Loucy (cell line): ENCODE measurements around the gene RARRES2.

Experiments used
- H2AFZ ChIP-seq: fragments of 200-600 bp; sonication (generic); 2 replicates; pipeline ENCODE4 v1.6.0; 2016; ENCODE audit warnings: antibody characterized with exemption, mild to moderate bottlenecking, low read length, moderate library complexity
- H3F3A ChIP-seq: fragments of 200-600 bp; 2 replicates; pipeline ENCODE4 v1.6.0; 2016; ENCODE audit warnings: antibody characterized with exemption, low read depth, mild to moderate bottlenecking
- H3K27me3 ChIP-seq: fragments of 200-600 bp; sonication (generic); 2 replicates; pipeline ENCODE4 v1.6.1; 2014; ENCODE audit warnings: low read length, mild to moderate bottlenecking; ENCODE audit not compliant: insufficient read depth, poor library complexity, severe bottlenecking
- H3K36me3 ChIP-seq: fragments of 200-600 bp; sonication (generic); 2 replicates; pipeline ENCODE4 v1.6.1; 2016; ENCODE audit warnings: low read length; ENCODE audit not compliant: insufficient read depth
- H3K4me1 ChIP-seq: fragments of 200-600 bp; sonication (generic); 2 replicates; pipeline ENCODE4 v1.5.1; 2014; ENCODE audit warnings: low read length, mild to moderate bottlenecking; ENCODE audit not compliant: insufficient read depth, poor library complexity, severe bottlenecking
- H3K4me2 ChIP-seq: fragments of 200-600 bp; sonication (generic); 2 replicates; pipeline ENCODE4 v1.6.0; 2014; ENCODE audit warnings: antibody characterized with exemption, low read length, low read depth, mild to moderate bottlenecking; ENCODE audit not compliant: poor library complexity, severe bottlenecking
- H3K4me3 ChIP-seq: fragments of 200-600 bp; sonication (generic); 2 replicates; pipeline ENCODE4 v1.5.1; 2014; ENCODE audit warnings: low read length, mild to moderate bottlenecking, mixed read lengths; ENCODE audit not compliant: poor library complexity, severe bottlenecking
- H3K79me2 ChIP-seq: fragments of 200-600 bp; sonication (generic); 2 replicates; pipeline ENCODE4 v1.6.1; 2014; ENCODE audit warnings: low read length; ENCODE audit not compliant: insufficient read depth
- H3K9ac ChIP-seq: fragments of 200-600 bp; sonication (generic); 2 replicates; pipeline ENCODE4 v1.6.0; 2014; ENCODE audit warnings: mild to moderate bottlenecking, low read depth, low read length, moderate library complexity; ENCODE audit not compliant: poor library complexity, severe bottlenecking
- H3K9me2 ChIP-seq: fragments of 200-600 bp; sonication (generic); replicated peaks from 2 replicates; pipeline ENCODE4 v1.6.1; 2016; ENCODE audit warnings: low read depth, low read length, mixed read lengths
- H3K9me3 ChIP-seq: fragments of 200-600 bp; sonication (generic); 2 replicates; pipeline ENCODE4 v1.6.1; 2014; ENCODE audit warnings: mild to moderate bottlenecking, antibody characterized with exemption, low read length, low read depth; ENCODE audit not compliant: insufficient read depth
- H4K20me1 ChIP-seq: fragments of 200-600 bp; sonication (generic); 2 replicates; pipeline ENCODE4 v1.6.0; 2014; ENCODE audit warnings: antibody characterized with exemption, low read length, mild to moderate bottlenecking; ENCODE audit not compliant: insufficient read depth, poor library complexity, severe bottlenecking
- CTCF ChIP-seq: fragments of 200-600 bp; sonication (generic); conservative IDR thresholded peaks from 2 replicates; pipeline ENCODE4 v1.5.1; 2014; ENCODE audit warnings: mild to moderate bottlenecking, antibody characterized with exemption, low read length
- EZH2phosphoT487 ChIP-seq: fragments of 200-600 bp; IDR thresholded peaks from 2 replicates; pipeline ENCODE4 v1.6.1; 2018; ENCODE audit warnings: antibody characterized with exemption, mild to moderate bottlenecking, moderate library complexity, borderline replicate concordance

RARRES2 gene

GRCh38 chr7:150323682-150324372, 17.6 kb downstream of the RARRES2 start:
- Histone ChIP-seq H3K4me1 (peaks cover 70% of the 10 kb centered on the region), H3K9me3 (no peaks in the 10 kb centered on the region), H3K9ac (peak overlapping the region; percentile 100), H2AFZ (peak overlapping the region; percentile 92), H3K79me2 (peaks cover 83% of the 10 kb centered on the region), H3F3A (no peaks in the 10 kb centered on the region), H3K4me2 (peak overlapping the region; percentile 98), H3K4me3 (peak overlapping the region; percentile 92), H4K20me1 (peaks cover 24% of the 10 kb centered on the region), H3K27me3 (peaks cover 9% of the 10 kb centered on the region), H3K9me2 (no peaks in the 10 kb centered on the region), H3K36me3 (peaks cover 30% of the 10 kb centered on the region)
- TF ChIP-seq EZH2phosphoT487 (no peak), CTCF (no peak)

DNA sequence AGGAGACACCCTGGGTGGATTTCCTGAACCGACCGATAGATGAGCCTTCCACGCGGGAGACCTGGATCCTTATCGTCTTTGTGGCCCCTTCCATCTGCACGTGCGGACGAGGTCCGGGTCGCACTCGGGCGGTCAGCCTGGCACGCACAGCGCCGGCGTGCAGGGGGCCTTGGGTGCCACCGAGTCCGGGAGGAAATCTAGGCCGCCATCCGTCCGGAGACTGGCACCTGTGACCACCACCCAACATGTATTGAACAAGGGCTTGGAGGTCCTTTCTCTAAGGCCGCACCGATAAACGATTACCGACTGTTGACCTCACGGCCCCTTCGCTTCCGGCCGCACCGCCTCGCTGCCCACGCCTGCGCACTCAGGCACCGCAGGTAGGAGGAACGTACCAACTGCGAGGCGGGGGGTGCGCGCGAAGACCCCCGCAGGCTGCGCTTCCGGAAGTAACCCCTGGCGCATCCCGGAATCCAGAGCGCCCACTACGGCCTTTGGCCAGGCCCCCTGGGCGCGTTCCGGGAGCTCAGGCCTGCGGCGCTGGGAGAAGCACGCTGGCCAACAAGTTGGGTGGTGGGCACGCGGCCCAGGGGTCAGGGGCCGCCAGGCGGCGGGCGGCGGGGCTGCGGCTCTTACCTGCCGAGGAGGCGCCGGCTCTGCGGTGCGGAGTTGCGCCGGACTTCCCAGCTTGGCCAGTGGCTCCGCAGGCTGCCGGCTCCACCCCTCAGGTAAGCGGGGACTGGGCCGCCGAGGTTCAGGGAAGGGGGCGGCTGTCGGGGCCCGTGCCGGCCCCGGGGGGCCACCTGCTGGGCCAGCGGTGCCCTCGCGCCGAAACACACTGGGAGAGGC, 18.4 kb downstream of the RARRES2 start, which contains the start of the genes ACTR3C and LRRC61:
ACTR3C (minus strand) TSS at position 713 of the 849 bp plus-strand sequence. CDS start 28,249 bp downstream, outside the sequence.
LRRC61 (plus strand) TSS at position 523 of the 849 bp plus-strand sequence. CDS start 13,507 bp downstream, outside the sequence.
- H3K9me3 ChIP-seq, result no peaks in the 10 kb centered on the region
- no peaks in the 10 kb centered on the region for H3K9me2 ChIP-seq
- H3K9ac ChIP-seq, result peak within 1 kb of the TSS; percentile 100
- no peaks in the 10 kb centered on the region for H3F3A ChIP-seq
- TF ChIP-seq EZH2phosphoT487 (no peak), CTCF (peak; percentile 54)
- H3K36me3 ChIP-seq, result peaks cover 22% of the 10 kb centered on the region
- H3K4me2 ChIP-seq, result peak within 1 kb of the TSS; percentile 98
- peaks cover 22% of the 10 kb centered on the region for H4K20me1 ChIP-seq
- H3K79me2 ChIP-seq, result peaks cover 75% of the 10 kb centered on the region
- H3K27me3 ChIP-seq, result peaks cover 9% of the 10 kb centered on the region
- peak within 1 kb of the TSS; percentile 92 for H2AFZ ChIP-seq
- peaks cover 69% of the 10 kb centered on the region for H3K4me1 ChIP-seq
- peak within 1 kb of the TSS; percentile 92 for H3K4me3 ChIP-seq

DNA sequence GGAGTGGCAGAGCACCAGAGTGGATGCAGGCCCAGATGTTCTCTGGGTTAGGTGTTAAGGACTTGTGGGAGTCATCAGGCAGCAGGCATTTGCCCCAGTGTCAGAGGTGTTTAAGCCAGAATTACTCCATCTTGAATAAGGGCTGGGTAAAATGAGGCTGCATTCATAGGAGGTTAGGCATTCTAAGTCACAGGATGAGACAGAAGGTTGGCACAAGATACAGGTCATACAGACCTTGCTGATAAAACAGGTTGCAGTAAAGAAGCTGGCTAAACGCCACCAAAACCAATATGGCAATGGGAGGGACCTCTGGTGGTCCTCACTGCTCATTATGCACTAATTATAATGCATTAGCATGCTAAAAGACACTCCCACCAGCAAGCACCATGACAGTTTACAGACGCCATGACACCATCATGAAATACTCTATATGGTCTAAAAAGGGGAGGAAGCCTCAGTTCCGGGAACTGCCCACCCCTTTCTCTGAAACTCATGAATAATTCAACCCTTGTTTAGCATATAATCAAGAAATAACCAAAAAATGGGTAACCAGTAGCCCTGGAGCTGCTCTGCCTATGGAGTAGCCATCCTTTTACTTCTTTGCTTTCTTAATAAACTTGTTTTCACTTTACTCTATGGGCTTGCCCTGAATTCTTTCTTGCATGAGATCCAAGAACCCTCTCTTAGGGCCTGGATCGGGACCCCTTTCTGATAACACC, 19.2 kb downstream of the RARRES2 start:
- H3K4me3 ChIP-seq, result peak overlapping the region; percentile 92
- peaks cover 61% of the 10 kb centered on the region for H3K4me1 ChIP-seq
- no peaks in the 10 kb centered on the region for H3F3A ChIP-seq
- peaks cover 9% of the 10 kb centered on the region for H3K27me3 ChIP-seq
- H2AFZ ChIP-seq, result peak overlapping the region; percentile 92
- peaks cover 14% of the 10 kb centered on the region; the same call in 1 of the 2 replicates for H3K36me3 ChIP-seq
- H3K9me3 ChIP-seq, result no peaks in the 10 kb centered on the region
- peak overlapping the region; percentile 98 for H3K4me2 ChIP-seq
- no peaks in the 10 kb centered on the region for H3K9me2 ChIP-seq
- TF ChIP-seq CTCF (no peak), EZH2phosphoT487 (no peak)
- H3K9ac ChIP-seq, result peak overlapping the region; percentile 100
- H3K79me2 ChIP-seq, result peaks cover 68% of the 10 kb centered on the region
- H4K20me1 ChIP-seq, result peaks cover 16% of the 10 kb centered on the region
